GM19025 (cell line): ENCODE measurements around the gene ACTN1.

Source experiments
- ATAC-seq: cut with Tn5 transposase; IDR thresholded peaks from one replicate; pipeline ENCODE4 v1.9.1; 2021; ENCODE audit warnings: mild to moderate bottlenecking, low read depth, moderate library complexity; ENCODE audit not compliant: unreplicated experiment

The ACTN1 gene

DNA sequence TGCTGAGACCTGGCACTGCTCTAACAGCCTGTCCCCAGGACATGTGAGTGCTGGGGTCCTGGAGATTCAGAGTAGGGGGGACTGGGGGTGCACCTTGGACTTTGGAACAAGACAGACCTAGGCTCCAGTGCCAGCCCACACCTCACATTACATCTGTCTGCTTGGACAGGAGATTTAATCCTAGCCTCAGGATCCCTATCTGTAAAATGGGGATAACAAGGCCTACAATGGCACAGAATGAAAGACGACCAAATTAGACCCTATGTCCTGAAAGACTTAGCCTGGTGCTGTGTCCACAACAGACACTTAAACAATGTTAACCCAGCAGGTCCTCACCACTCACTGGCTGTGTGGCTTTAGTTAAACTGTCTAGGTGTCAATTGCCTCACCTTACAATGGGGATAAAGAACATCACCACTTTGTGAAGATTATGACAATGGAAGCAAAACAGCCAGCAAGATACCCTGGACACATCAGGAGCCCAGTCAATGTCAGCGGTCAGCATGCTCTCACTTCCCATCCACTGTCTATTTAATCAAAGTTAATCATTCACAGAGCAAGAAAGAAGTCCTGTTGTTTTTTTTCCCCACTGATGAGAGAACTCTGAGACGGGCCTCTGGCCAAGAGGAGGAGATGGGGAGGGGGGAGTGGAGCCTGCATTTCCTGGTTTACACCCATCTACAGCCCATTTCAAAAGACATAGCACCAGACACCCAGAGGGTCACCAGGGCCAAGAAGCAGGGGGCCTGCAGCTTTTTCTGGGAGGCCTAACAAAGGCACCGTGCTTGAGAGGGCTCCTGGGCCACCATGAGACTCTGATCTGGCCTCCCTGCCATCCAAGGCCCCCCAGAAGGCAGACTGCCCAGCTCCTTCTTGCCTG is 40.6 kb downstream of the ACTN1 start:
- ATAC-seq: no peak

GRCh38 chr14:68937471-68938270 is 41.4 kb downstream of the ACTN1 start:
- ATAC-seq: no peak

- ATAC-seq: no peak
These were observed 42.1 kb downstream of the ACTN1 start for GRCh38 chr14:68936980-68937379.

GRCh38 chr14:68936476-68936875 is 42.6 kb downstream of the ACTN1 start:
- ATAC-seq: no peak

- no peak for ATAC-seq
These were observed 43.3 kb downstream of the ACTN1 start for GRCh38 chr14:68935761-68936214.

DNA sequence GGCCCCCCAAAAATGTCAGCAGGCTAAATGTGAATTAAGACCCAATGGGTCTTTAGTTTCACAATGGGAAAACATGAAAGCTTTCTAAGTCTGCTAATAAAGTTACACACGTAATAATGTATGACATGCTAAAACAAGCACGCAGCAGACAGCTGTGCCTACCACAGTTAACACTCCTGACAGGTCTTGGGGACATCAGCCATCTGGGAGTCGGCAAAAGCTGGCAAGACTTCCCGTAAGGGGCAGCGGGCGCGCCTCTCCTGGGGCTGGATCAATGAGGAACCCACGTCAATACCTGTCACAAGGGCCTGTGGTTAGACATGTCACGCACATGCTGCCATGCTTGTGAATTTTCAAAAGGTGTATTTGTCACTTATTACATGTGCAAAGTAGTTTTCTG is 45.0 kb downstream of the ACTN1 start:
- ATAC-seq: no peak

- no peak for ATAC-seq
These were observed 46.4 kb downstream of the ACTN1 start for GRCh38 chr14:68932686-68933085.

GRCh38 chr14:68932231-68932630 is 46.9 kb downstream of the ACTN1 start:
- ATAC-seq: no peak

DNA sequence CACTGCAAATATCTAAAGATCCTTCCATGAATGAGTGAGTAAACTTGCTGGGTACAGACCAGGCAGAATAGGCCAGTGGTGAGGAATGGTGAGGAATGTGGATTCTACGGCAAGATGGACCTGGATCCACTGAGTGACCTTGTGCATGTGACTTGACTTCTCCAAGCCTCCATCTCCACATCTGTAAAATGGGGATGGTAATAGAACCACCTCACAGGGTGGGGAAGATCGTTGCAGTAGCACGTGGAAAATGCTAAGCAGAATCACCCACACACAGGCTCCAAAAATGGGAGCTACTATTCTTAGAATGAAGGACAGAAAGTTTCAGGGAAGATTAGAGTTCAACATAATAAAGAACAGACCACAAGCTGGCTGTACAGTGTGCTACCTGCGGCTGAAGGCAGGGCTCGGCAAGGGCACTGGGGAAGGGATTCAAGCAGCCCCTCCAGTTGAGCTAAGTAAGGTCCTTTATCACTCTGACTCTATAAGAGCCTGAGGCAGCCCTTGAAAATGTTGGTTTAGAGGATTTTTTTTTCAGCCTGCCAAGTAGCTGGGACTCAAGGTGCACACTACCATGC is 47.5 kb downstream of the ACTN1 start:
- no peak for ATAC-seq

GRCh38 chr14:68931063-68931462 is 48.0 kb downstream of the ACTN1 start:
- ATAC-seq: no peak

DNA sequence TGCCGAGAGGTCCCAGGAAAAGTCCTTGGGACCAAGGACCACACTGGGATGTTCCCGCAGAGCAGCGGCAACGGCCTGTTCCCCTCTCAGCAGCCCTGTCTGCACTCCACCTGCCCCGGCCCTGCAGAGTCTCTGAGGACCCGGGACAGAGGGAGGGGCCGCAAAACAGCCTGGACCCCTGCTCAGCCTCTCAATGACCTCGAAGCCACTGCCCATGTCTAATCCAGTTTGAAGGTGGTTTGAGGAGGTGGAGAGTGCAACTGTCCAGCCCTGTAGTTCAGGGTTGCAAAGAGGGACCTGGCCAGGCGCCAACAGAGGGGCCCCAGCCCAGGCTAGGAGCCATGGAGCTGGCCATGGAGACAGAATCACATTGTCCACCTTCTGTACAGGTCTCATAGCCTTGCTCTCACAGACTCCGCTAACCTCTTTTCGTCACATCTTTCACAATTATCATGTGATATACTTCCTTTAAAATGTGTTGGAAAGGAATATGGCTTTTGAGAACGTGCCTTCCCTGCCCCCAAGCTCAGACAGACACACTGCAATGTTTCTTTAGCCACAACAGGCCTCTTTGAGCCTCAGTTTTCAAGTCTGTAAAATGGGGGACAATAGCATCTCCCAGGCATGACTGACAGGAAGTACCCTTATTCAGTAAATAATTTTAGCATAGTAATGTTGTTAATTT is 49.3 kb downstream of the ACTN1 start:
- ATAC-seq: no peak

- ATAC-seq: no peak
These were observed 50.1 kb downstream of the ACTN1 start for GRCh38 chr14:68928770-68929550.

DNA sequence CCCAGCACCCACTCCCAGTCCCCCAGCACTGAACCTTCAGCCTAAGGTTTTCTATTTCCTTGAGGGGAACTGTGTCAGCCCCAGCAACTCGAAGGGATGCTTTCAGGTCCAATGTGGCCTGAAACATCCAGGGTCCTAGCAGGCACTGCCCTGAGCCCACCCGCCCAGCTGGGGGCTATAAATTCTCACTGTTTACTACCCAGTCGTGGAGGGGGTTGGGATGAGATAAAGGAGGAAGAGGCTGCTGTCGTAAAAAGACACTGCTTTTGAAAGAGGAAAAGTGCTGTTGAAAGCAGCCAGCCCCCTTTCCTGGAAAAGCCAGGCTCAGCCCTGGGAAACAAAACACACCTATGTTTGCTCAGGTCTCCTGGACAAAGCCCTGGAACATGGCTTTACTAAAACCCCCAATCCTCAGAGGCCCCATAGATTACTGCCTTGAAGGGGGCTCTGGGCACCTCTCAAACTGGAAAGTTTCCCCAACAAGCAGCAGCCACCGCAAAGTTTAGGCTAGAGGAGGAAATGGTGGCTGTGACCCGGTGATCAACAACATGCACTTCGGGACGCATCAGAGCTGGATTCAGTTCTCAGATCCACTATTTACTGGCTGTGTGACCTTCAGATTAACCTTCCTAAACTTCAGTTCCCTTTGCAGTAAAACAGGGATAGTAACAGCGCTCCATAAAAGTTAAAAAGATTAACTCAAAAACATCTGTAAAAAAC is 51.0 kb downstream of the ACTN1 start:
- no peak for ATAC-seq

DNA sequence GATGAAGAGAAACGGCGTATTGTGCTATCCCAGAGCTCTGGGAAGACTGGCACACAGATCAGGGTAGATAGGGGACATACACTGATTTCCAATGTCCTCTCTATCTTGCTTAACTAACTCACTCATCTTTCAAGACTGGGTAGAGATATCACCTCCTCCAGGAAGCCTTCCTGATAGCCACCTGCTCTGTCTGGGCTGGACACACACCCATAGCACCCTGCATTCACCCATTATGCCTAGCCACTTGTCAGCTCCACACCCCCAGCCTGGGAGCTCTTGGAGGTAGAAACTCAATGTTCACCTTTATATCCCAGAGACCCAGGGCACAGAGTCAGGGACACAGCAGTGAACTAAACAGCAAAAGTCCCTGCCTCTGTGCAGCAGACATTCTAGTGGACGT is 52.0 kb downstream of the ACTN1 start:
- no peak for ATAC-seq

GRCh38 chr14:68926236-68926635 is 52.9 kb downstream of the ACTN1 start:
- no peak for ATAC-seq

DNA sequence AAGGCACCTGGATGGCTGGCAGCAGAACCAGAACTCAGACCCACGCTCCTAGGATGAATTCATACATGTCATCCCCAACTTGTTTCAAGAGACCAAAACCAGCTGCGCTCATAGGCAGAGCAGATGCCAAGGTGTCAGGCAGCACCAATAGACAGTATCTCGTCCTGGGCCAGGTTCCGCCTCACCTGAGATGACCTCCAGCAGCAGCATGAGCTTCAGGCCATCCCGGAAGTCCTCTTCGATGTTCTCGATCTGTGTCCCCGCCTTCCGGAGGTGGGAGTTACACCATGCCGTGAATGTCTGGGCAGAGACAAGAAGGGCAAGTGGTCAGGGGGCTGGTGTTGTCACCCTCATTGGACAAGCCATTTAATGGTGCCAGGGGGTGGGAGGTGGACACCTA is 53.7 kb downstream of the ACTN1 start:
- ATAC-seq: no peak

GRCh38 chr14:68924186-68925158 is 54.6 kb downstream of the ACTN1 start:
- ATAC-seq: no peak

GRCh38 chr14:68922886-68923285 is 56.2 kb downstream of the ACTN1 start:
- no peak for ATAC-seq
